GM12874 (cell line): Measurements from ENCODE around the gene TENT4B.

ENCODE experiments used
- TF ChIP-seq, protein P1 (sequence below): IDR thresholded peaks from 2 replicates; pipeline ENCODE4 v1.5.1; 2011; ENCODE audit warnings: low read depth, mild to moderate bottlenecking, control low read depth, low read length, moderate library complexity; ENCODE audit not compliant: insufficient read depth

Gene TENT4B

GRCh38 chr16:50146479-50147435 lies 6.3 kb upstream of the TENT4B start:
- TF ChIP-seq, protein P1, sequence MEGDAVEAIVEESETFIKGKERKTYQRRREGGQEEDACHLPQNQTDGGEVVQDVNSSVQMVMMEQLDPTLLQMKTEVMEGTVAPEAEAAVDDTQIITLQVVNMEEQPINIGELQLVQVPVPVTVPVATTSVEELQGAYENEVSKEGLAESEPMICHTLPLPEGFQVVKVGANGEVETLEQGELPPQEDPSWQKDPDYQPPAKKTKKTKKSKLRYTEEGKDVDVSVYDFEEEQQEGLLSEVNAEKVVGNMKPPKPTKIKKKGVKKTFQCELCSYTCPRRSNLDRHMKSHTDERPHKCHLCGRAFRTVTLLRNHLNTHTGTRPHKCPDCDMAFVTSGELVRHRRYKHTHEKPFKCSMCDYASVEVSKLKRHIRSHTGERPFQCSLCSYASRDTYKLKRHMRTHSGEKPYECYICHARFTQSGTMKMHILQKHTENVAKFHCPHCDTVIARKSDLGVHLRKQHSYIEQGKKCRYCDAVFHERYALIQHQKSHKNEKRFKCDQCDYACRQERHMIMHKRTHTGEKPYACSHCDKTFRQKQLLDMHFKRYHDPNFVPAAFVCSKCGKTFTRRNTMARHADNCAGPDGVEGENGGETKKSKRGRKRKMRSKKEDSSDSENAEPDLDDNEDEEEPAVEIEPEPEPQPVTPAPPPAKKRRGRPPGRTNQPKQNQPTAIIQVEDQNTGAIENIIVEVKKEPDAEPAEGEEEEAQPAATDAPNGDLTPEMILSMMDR: no peak

DNA sequence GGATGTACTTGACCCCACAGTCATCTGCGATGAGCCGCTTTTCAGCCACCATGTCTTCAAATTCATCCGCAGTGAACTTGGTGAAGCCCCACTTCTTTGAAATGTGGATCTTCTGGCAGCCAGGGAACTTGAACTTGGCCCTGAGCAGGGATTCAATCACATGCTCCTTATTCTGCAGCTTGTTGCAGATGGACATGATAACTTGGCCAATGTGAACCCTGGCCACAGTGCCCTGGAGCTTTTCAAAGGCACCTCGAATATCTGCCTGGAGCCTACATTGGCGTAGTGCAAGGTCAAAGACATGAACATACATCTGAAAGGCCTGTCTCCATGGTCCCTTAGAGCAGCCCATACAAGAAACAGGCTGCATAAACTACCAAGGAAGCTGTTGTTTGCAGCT lies 1.8 kb upstream of the TENT4B start:
- TF ChIP-seq, protein P1: no peak

DNA sequence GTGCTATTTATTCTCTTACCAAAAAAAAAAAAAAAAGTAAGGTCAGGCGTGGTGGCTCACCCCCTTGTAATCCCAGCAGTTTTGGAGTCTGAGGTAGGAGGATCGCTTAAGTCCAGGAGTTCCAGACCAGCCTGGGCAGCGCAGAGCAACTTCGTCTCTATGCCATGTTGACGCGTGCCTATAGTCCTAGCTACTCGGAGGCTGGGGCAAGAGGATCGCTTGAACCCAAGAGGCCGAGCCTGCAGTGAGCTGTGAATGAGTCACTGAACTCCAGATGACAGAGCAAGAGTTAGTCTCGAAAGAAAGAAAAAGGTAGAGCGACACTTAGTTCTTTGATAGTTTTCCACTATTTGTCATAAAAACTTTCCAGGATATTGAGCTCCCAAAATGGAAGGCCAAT lies 1.4 kb upstream of the TENT4B start:
- TF ChIP-seq, protein P1: no peak

GRCh38 chr16:50152351-50152806 lies 727 bp upstream of the TENT4B start:
- TF ChIP-seq, protein P1: no peak

DNA sequence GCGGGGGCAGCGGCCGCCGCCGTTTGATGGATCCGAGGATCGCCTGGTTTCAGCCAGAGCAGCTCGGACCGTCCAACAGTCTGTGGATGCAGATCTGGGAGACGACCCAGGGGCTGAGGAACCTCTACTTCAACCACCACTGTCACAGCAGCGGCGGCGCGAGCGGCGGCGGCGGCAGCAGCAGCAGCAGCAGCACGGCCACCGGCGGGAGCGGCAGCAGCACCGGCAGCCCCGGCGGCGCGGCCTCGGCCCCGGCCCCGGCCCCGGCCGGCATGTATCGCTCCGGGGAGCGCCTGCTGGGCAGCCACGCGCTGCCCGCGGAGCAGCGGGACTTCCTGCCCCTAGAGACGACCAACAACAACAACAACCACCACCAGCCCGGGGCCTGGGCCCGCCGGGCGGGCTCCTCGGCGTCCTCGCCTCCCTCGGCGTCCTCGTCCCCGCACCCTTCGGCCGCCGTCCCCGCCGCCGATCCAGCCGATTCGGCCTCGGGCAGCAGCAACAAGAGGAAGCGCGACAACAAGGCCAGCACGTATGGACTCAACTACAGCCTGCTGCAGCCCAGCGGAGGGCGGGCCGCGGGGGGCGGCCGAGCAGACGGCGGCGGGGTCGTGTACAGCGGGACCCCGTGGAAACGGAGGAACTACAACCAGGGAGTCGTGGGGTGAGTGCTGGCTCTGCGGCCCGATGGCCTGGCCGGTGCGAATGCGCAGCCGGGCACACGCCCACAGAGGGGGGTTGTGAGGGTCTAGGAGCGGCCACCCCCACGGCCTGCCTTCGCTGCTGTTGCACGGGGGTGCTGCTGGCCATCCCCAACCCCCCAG lies 702 bp downstream of the TENT4B start:
- TF ChIP-seq, protein P1: no peak

- TF ChIP-seq, protein P1: no peak
Measured at GRCh38 chr16:50154420-50154950, 1.4 kb downstream of the TENT4B start.

GRCh38 chr16:50155925-50156324 lies 2.8 kb downstream of the TENT4B start:
- TF ChIP-seq, protein P1: no peak
